Astrocyte of the spinal cord (primary cell): ENCODE results near the gene ZNF217.
"Not testable (repeated sequence)": the region's sequence is repeated elsewhere in the genome, so short reads cannot be mapped to it uniquely, and the experiment has no call there.

Experiments used
- DNase-seq: peaks from one replicate; pipeline ENCODE4 v3.0.0; 2011; ENCODE audit warnings: low read depth, low spot score
- H3K4me3 ChIP-seq: 2 replicates; pipeline ENCODE4 v1.5.1; 2011; ENCODE audit warnings: low read depth, mild to moderate bottlenecking, low read length, moderate library complexity
- CTCF ChIP-seq: IDR thresholded peaks from 2 replicates; pipeline ENCODE4 v1.5.1; 2012; ENCODE audit warnings: low read depth, mild to moderate bottlenecking, low read length, inconsistent platforms
- in situ Hi-C: cut with HindIII; loops from 2 replicates; pipeline ENCODE4 v1.10.0; 2017; ENCODE audit warnings: low sequenced_read_pairs

ZNF217 gene

GRCh38 chr20:53593466-53594007 lies at the start of gene ZNF217:
TSS of gene ZNF217 (minus strand) at chr20:53593839. CDS start at chr20:53582826, 11,013 bp downstream.
- DNase-seq, result peak; percentile 52
- in situ Hi-C loops, result not testable (repeated sequence)
- TF ChIP-seq CTCF, result peak; percentile 1
- peak within 1 kb of the TSS; percentile 72 for H3K4me3 ChIP-seq

GRCh38 chr20:53643031-53643832 lies 49.6 kb upstream of the ZNF217 start:
- TF ChIP-seq CTCF, result no peak
- in situ Hi-C loops, result no loop called here
- no peak overlapping the region for H3K4me3 ChIP-seq
- peak; percentile 83 for DNase-seq

- peak; percentile 76 for DNase-seq
- no peak for TF ChIP-seq CTCF
- H3K4me3 ChIP-seq, result no peak overlapping the region
- in situ Hi-C loops, result no loop called here
These were observed 48.8 kb upstream of the ZNF217 start for GRCh38 chr20:53642196-53643030.

GRCh38 chr20:53639647-53640440 lies 46.2 kb upstream of the ZNF217 start:
- DNase-seq, result no peak
- in situ Hi-C loops, result no loop called here
- no peak for TF ChIP-seq CTCF
- no peak overlapping the region for H3K4me3 ChIP-seq

GRCh38 chr20:53639128-53639527 lies 45.5 kb upstream of the ZNF217 start:
- in situ Hi-C loops, result no loop called here
- no peak overlapping the region for H3K4me3 ChIP-seq
- no peak for DNase-seq
- no peak for TF ChIP-seq CTCF

- in situ Hi-C loops, H3K4me3 ChIP-seq, DNase-seq: not testable (repeated sequence)
These were observed 43.7 kb upstream of the ZNF217 start for GRCh38 chr20:53637310-53637709.
